HG02840 (cell line): ENCODE measurements around the gene PPP1R9B.

Experiments used
- ATAC-seq: cut with Tn5 transposase; IDR thresholded peaks from one replicate; pipeline ENCODE4 v1.9.1; 2021; ENCODE audit warnings: mild to moderate bottlenecking, moderate library complexity, moderate number of reproducible peaks; ENCODE audit not compliant: unreplicated experiment, low FRiP score

PPP1R9B gene

DNA sequence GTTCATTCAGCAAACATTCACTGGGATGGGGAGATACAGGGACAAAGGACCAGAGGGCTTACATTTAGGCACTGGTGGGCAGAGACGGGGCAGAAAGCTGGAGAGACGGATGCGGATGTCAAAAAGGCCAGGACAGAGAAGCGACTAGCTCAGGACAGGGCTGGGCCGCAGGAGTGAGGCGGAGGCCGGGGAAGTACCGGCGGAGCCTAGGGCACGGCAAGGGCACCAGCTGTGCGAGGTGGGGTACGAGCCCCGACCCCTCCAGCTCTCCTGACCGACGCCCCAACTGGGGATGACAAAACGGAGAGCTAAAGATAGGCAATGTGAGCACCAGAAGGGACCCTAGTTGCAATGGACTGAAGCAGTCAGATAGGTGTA, 11.4 kb upstream of the PPP1R9B start:
- no peak for ATAC-seq

DNA sequence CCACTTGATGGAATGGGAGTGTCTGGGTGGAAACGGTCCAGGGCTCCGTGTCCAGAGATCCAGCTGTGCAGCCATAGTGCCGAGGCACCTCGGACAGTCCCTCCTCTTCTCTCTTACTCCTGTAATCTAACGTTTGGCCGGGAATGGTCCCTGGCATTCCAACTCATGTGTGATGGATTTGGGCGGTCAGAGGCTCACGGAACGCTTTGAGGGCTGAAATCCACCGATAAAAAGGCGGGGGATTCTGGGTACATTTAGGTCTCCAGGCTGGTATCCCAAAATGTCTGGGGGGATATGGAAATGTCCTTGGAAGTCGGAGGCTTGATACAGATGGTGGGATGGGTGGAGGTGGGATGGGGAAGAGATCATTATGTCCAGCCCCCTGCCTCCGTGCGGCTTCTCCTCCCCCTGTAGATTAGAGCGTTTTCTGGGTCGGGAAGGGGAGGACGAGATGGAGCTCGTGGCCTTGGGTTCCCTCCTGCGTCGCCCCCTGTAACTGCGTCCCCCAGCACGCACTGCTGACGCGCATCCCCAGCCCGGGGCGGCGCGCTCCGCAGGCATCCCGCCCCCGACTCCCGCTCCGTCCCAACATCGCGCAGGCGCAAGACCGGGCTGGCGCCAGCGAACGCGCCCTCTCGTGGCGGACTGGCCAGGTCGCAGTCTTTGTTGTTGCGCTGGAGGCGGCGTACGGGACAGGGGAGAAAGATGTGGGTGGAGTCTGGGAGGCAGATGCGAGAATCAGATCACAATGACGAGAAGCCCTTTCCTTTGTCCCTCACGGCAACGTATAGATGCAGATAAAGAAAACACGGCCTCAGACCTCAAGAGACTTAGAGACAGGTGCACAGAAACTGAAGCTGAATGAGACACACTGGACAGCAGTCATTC, 10.8 kb upstream of the PPP1R9B start:
- peak; percentile 78 for ATAC-seq

- ATAC-seq = no peak
Measured at GRCh38 chr17:50157891-50158290, 7.4 kb upstream of the PPP1R9B start.

DNA sequence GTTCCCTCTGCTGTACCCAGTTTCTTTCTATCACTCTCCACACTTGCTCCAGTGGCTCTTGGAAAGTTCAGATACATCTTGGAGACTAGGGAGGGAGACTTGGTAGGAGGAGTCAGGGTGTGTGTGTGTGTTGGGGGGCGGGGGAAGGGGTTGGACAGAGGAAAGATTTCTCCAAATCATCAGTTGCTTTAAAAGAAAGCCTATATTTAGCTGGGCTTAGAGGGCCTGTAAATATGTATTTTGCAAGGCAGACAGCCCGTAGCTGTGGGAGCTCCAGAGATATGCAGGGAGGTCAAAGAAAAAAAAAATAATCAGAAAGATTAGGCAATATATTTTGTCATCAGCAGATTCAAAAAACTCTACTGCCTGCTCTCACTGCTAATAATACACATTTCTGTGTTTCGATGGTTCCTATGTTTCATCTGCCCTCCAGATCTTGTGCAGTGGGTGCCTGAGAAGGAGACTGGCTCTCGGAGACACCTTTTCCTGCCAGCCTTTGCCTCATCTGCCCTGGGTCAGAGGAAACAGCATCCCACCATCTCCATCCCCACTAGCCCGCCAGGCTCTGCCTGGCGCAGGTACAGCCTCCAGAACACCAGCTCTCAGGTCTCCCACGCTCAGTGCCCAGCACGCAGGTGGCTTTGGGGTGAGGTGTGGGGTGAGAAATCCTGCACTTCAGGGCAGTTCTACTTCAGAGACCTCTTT, 4.8 kb upstream of the PPP1R9B start:
- ATAC-seq = no peak

DNA sequence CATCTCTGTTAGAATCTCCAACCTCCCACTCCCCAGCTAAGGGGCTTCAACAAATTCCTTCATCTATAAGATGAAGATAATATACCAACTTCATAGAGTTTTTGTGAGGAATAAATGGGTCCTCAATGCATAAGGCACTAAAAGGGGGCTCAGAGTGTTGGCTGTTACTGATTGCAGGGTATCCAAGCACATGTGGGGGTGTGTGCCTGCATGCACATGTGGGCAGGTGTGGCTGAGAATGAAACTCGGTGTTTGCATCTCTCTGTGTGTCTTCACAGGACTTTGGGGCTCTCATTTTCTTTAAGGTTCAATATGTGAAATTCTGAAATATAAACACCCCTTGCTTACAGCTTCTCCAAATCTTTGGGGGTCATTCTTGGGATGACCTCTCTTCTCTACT, 4.1 kb upstream of the PPP1R9B start:
- no peak for ATAC-seq

GRCh38 chr17:50153650-50154575, 3.4 kb upstream of the PPP1R9B start:
- ATAC-seq = no peak

DNA sequence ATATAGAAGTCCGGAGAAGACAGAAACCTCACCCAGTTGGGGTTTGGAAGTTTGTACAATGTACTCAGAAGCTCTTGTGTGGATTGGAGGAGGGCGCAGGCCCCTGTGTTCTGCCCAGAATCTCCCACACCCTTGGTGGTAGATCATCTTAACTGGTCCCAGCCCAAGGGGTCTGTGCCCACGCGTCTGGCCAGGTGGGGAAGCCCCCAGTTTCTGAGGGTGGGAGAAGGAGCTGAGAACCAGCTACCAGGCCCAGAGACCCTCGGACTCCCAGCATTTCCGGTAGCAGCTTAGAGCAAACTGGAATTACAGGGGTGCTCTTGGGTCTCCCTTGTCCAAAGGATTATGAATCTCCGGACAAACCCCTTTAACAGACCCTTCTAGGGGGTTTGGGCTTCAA, 2.3 kb upstream of the PPP1R9B start:
- no peak for ATAC-seq

- no peak for ATAC-seq
Measured at GRCh38 chr17:50151937-50152547, 1.6 kb upstream of the PPP1R9B start.

GRCh38 chr17:50151041-50151936, 812 bp upstream of the PPP1R9B start:
- no peak for ATAC-seq

GRCh38 chr17:50149417-50150353, 792 bp downstream of the PPP1R9B start:
- ATAC-seq = no peak

DNA sequence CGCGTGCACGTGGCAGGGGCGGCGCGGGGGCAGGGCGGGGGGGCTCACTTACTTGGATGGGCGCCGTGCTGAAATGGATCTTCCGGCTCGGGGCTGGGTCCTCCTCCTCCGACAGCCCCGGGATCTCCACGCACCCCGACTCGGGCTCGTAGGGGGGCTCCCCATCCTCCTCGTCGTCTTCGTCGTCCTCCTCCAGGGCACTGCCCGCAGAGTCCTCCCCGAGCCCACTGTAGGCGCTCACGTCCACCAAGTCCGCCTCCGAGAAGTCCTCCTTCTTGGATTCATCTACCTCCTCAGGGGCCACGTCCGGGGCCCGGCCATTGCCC, 1.4 kb downstream of the PPP1R9B start:
- ATAC-seq = no peak

DNA sequence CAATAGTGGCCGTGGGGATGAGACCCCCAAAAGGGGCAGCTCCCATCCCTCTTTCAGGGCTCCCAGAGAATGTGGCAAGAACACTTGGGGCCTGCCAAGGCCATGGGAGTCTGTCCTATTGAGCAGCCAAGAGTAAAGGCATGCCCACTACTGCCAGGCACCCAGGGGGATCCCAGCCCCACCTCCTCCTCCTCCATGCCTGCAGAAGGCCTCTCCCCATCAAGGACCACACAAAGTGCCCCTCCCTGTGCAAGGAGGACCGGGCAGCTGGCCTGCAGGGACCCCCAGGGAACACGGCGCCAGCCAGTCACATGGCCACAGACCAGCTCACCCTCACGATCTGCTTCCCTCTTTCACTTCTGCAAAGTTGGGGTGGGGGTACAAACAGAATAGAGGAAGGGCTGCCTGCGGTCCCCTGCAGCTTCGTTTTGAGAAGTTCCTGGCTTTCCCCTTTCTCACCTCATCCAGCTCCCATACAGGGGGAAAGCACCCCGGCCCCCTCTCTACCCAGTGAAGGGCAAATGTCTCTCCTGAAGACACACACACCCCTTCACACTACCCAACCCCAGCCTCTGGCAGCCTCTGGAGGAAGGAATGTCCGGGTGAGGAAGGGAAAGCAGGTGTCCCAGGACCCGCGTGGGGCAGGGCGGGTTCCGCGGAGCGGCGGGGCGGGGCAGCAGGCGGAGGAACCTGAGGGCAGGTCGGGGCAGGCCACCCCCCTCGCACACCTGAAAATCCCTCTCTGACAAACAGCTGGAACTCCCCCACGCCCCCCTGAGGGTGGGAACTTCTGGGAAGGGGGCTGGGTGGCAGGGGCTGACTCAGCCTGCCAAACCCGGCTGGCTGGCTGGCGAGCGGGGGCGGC, 2.0 kb downstream of the PPP1R9B start:
- peak; percentile 39 for ATAC-seq

GRCh38 chr17:50147841-50148225, 2.6 kb downstream of the PPP1R9B start:
- ATAC-seq = no peak

DNA sequence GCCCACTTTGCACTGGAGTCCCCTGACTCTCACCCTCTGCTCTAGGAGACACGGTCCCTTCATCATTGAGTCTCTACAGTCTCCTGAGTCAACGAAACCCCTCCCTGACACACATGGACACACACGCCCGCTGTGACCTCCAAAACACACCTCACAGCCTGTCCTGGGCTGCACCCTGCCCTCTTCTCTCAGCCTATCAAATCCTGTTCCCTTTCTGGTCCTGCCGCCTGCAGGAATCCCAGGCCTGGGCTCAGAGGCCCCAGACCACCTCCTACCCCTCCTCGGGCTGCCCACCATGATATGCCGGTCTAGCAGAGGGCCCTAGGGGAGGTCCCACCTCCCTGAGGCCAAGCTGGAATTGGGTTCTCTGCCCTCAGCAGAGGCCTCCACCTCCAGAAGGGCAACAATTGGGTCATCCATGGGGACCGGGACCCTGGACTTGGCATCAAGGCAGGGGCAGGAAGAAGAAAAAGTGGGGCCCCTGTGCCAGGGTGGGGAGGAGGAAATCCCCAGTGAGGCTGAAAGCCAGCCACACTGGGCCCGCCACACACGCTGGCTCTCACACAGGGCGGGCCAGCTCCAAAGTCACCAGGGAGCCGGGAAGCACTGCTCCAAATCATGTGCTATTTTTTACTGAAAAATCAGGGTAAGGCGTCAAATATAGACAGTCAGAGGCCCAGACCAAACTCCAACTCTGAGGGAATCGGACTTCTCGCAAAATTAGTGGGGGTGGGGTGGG, 3.4 kb downstream of the PPP1R9B start:
- no peak for ATAC-seq

GRCh38 chr17:50146230-50146926, 4.1 kb downstream of the PPP1R9B start:
- ATAC-seq = no peak

- no peak for ATAC-seq
Measured at GRCh38 chr17:50145532-50146229, 4.8 kb downstream of the PPP1R9B start.
